A549 (cell line): Measurements from ENCODE around the gene NADSYN1. TPM values are rescaled to one million over a fixed set of nuclear protein-coding genes. Genes with fewer than 3 reads are reported as not detected.

Experiments used
- ATAC-seq, 2 experiments: fragments of 200-7000 bp in 1 of 2; fragments of >200 bp in 1 of 2; cut with Nextera tagmentation in 1 of 2; cut with Tn5 transposase in 1 of 2; 3 replicates each; pipeline versions ENCODE4 v1.8.0 to v1.9.1; 2018 to 2020; ENCODE audit warnings: mild to moderate bottlenecking in 1 of 2, moderate library complexity in 1 of 2
- CTCF ChIA-PET: fragments of 300-600 bp; sonication (Branson Sonifier 250); formaldehyde crosslinking; extraction: SDS; loops from one replicate; lab custom pipeline; 2021; ENCODE audit warnings: antibody characterized with exemption, inconsistent platforms; lab: Yijun Ruan, JAX
- POLR2A ChIA-PET: fragments of 350-600 bp; formaldehyde crosslinking; extraction: SDS; loops from one replicate; lab custom pipeline; 2021; ENCODE audit warnings: antibody characterized with exemption, inconsistent platforms; lab: Yijun Ruan, JAX
- DNase-seq, 2 experiments: peaks; one replicate each; pipeline versions ENCODE4 v3.0.0 to v3.0.0-alpha.2; 2011 to 2016; ENCODE audit warnings: low read depth in 1 of 2, low spot score in 1 of 2
- FAIRE-seq: peaks from 2 replicates; lab custom pipeline; 2011; peaks lifted over from hg19 to GRCh38; lab: Jason Lieb, UNC
- H3K27ac ChIP-seq, 2 experiments: fragments of >200 bp; sonication (Bioruptor Twin); formaldehyde crosslinking; 3 replicates each; pipeline ENCODE4 v1.5.1; 2016 to 2017
- H3K4me1 ChIP-seq: fragments of >200 bp; sonication (Bioruptor Twin); formaldehyde crosslinking; 3 replicates; pipeline ENCODE4 v1.6.1; 2016
- H3K4me2 ChIP-seq: fragments of >200 bp; sonication (Bioruptor Twin); formaldehyde crosslinking; 3 replicates; pipeline ENCODE4 v1.6.1; 2016
- H3K4me3 ChIP-seq: fragments of >200 bp; sonication (Bioruptor Twin); formaldehyde crosslinking; 3 replicates; pipeline ENCODE4 v1.5.1; 2016
- H3K9me3 ChIP-seq: fragments of >200 bp; sonication (Bioruptor Twin); formaldehyde crosslinking; 3 replicates; pipeline ENCODE4 v1.6.1; 2016
- CHD4 ChIP-seq: fragments of 200-600 bp; sonication (generic); IDR thresholded peaks from 2 replicates; pipeline ENCODE4 v1.6.1; 2016; ENCODE audit warnings: antibody characterized with exemption, mild to moderate bottlenecking, borderline replicate concordance
- FOXS1 ChIP-seq: fragments of 250-450 bp; sonication (Bioruptor Pico); IDR thresholded peaks from 2 replicates; pipeline ENCODE4 v1.5.0; 2020; ENCODE audit warnings: mild to moderate bottlenecking, moderate library complexity
- HDAC2 ChIP-seq: fragments of 200-600 bp; sonication (generic); IDR thresholded peaks from 2 replicates; pipeline ENCODE4 v1.6.1; 2016
- HOXA7 ChIP-seq: fragments of 250-450 bp; sonication (Bioruptor Pico); IDR thresholded peaks from 2 replicates; pipeline ENCODE4 v1.5.0; 2020; ENCODE audit warnings: mild to moderate bottlenecking, moderate library complexity
- MYC ChIP-seq: IDR thresholded peaks from 2 replicates; pipeline ENCODE4 v1.6.1; 2012; ENCODE audit warnings: mild to moderate bottlenecking, inconsistent platforms, low read length, improper control_type of control experiment, borderline replicate concordance
- NR3C1 ChIP-seq: fragments of >200 bp; sonication (Bioruptor Twin); formaldehyde crosslinking; IDR thresholded peaks from 3 replicates; pipeline ENCODE4 v1.6.1; 2017
- POLR2A ChIP-seq: IDR thresholded peaks from 2 replicates; pipeline ENCODE4 v1.6.1; 2012; ENCODE audit warnings: mild to moderate bottlenecking, low read length
- REST ChIP-seq: fragments of 200-600 bp; sonication (generic); IDR thresholded peaks from 2 replicates; pipeline ENCODE4 v1.6.1; 2016; ENCODE audit warnings: antibody characterized with exemption, mild to moderate bottlenecking, moderate library complexity
- SREBF2 ChIP-seq: fragments of 450-650 bp; IDR thresholded peaks from 2 replicates; pipeline ENCODE4 v1.6.1; 2014; ENCODE audit warnings: mild to moderate bottlenecking, moderate library complexity
- USF2 ChIP-seq: fragments of 450-650 bp; IDR thresholded peaks from 2 replicates; pipeline ENCODE4 v1.6.1; 2014; ENCODE audit warnings: antibody characterized with exemption
- ZC3H11A ChIP-seq: fragments of 450-650 bp; IDR thresholded peaks from 2 replicates; pipeline ENCODE4 v1.6.1; 2014; ENCODE audit warnings: antibody characterized with exemption, mild to moderate bottlenecking
- ZSCAN20 ChIP-seq: fragments of 250-450 bp; sonication (Bioruptor Pico); IDR thresholded peaks from 2 replicates; pipeline ENCODE4 v1.8.0; 2022; ENCODE audit warnings: mild to moderate bottlenecking, moderate library complexity
- WGBS: methylation state at CpG from one replicate; pipeline ENCODE4 v1.1.6; 2017; ENCODE audit errors: missing lambda C conversion rate; 5-methylcytosine and 5-hydroxymethylcytosine counted together
- polyA plus RNA-seq, 4 experiments: library from polyadenylated mRNA; depleted of rRNA in 3 of 4; stranded (reverse); fragments of >200 nt; fragmentation: RNase III in 1 of 4; extraction: RNeasy Plus Mini Kit Qiagen cat#74134 plus additional on column Dnase treatment in 1 of 4; gene quantifications; 2 replicates in 3 of 4; 3 replicates in 1 of 4; pipeline ENCODE4 v1.2.3, GENCODE V29; 2011 to 2017
- TF ChIP-seq, protein P1 (sequence below): fragments of >200 bp; sonication (Bioruptor Twin); formaldehyde crosslinking; IDR thresholded peaks from 3 replicates; pipeline ENCODE4 v1.5.1; 2016
- TF ChIP-seq, protein P2 (sequence below): IDR thresholded peaks from 2 replicates; pipeline ENCODE4 v1.6.1; 2012; ENCODE audit warnings: low read depth, borderline replicate concordance

NADSYN1 gene
- polyA plus RNA-seq, 2 of the 4 experiments (the other 2 are of a cell fraction), result 34.6 to 63.3 TPM

DNA sequence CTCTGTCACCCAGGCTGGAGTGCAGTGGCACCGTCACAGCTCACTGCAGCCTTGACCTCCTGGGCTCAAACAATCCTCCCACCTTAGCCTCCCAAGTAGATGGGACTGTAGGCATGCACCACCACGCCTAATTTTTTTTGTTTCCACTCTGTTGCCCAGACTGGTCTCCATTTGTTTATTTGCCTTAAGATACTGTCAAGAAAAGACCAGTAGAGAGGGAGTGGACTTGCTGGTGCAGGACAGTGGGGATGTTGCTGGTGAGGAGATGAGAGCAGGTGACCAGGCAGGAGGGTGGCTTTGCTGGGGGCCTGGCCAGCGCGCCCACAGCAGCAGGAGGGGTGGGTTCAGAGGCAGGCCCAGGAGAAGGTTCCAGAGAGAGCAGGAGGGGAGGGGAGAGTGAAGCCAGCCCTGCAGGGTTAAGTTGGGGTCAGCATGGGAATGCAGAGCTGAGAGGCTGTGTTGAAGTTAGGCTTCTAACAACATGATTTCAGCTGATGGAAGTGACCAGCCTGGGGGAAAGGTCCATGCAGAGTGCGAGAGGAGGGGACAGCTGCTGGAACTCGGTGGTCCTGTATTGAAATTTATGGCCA, 35.8 kb downstream of the NADSYN1 start:
- WGBS, result 73% methylated on average over 6 of the region's 6 CpGs
- POLR2A ChIA-PET, result no interaction called here
- no peak for ATAC-seq
- CTCF ChIA-PET, result interaction anchor here (1.5 kb wide), 1 partner anchor 18 kb away, joined by 3 read pairs; no protein-coding TSS in a partner anchor
- TF ChIP-seq CHD4 (no peak), FOXS1 (CRISPR knock-in tag) (no peak), HDAC2 (no peak), POLR2A (no peak), USF2 (no peak), NR3C1 (no peak), HOXA7 (CRISPR knock-in tag) (no peak), ZSCAN20 (no peak), ZC3H11A (no peak), MYC (no peak), SREBF2 (no peak)
- TF ChIP-seq, protein P1, sequence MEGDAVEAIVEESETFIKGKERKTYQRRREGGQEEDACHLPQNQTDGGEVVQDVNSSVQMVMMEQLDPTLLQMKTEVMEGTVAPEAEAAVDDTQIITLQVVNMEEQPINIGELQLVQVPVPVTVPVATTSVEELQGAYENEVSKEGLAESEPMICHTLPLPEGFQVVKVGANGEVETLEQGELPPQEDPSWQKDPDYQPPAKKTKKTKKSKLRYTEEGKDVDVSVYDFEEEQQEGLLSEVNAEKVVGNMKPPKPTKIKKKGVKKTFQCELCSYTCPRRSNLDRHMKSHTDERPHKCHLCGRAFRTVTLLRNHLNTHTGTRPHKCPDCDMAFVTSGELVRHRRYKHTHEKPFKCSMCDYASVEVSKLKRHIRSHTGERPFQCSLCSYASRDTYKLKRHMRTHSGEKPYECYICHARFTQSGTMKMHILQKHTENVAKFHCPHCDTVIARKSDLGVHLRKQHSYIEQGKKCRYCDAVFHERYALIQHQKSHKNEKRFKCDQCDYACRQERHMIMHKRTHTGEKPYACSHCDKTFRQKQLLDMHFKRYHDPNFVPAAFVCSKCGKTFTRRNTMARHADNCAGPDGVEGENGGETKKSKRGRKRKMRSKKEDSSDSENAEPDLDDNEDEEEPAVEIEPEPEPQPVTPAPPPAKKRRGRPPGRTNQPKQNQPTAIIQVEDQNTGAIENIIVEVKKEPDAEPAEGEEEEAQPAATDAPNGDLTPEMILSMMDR, result no peak
- TF ChIP-seq, protein P2, sequence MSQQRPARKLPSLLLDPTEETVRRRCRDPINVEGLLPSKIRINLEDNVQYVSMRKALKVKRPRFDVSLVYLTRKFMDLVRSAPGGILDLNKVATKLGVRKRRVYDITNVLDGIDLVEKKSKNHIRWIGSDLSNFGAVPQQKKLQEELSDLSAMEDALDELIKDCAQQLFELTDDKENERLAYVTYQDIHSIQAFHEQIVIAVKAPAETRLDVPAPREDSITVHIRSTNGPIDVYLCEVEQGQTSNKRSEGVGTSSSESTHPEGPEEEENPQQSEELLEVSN, result no peak
- Histone ChIP-seq H3K4me3 (no peak overlapping the region), H3K9me3 (no peaks in the 10 kb centered on the region), H3K4me1 (peaks cover 13% of the 10 kb centered on the region; the same call in 2 of the 3 replicates), H3K4me2 (no peak overlapping the region), H3K27ac (no peak overlapping the region)
- no peak for DNase-seq
- FAIRE-seq, result no peak

- H3K27ac ChIP-seq, result no peak overlapping the region
Observed at GRCh38 chr11:71489311-71490043, 36.5 kb downstream of the NADSYN1 start.

More at GRCh38 chr11:71489311-71490043, 36.5 kb downstream of the NADSYN1 start:
- ATAC-seq, result peak in 1 of 2 experiments; percentile 66; a peak in 3 of 6 replicates
- ChIA-PET POLR2A (no interaction called here), CTCF (interaction anchor here (1.5 kb wide), 1 partner anchor 17 kb away, joined by 3 read pairs; no protein-coding TSS in a partner anchor)
- Histone ChIP-seq H3K4me3 (no peak overlapping the region), H3K4me2 (no peak overlapping the region), H3K4me1 (peaks cover 13% of the 10 kb centered on the region; the same call in 2 of the 3 replicates), H3K9me3 (no peaks in the 10 kb centered on the region)
- no peak for FAIRE-seq
- 58% methylated on average over 14 of the region's 15 CpGs for WGBS
- DNase-seq, result peak; percentile 23 to 27
- TF ChIP-seq REST (no peak), USF2 (no peak)
